Pancreas (tissue), 10 donors: Measurements from ENCODE around the gene C19orf85. TPM values are rescaled to one million over a fixed set of nuclear protein-coding genes. Genes with fewer than 3 reads are reported as not detected.
"Not testable (repeated sequence)": the region's sequence is repeated elsewhere in the genome, so short reads cannot be mapped to it uniquely, and the experiment has no call there.

Experiments used
- ATAC-seq, 4 donors: fragments of 200-7000 bp; cut with Tn5 transposase; one replicate each; pipeline versions ENCODE4 v1.8.0 to v1.9.1; 2020; ENCODE audit warnings: mild to moderate bottlenecking in 4 of 4, moderate library complexity in 4 of 4
- DNase-seq, 6 donors: peaks; one replicate each; pipeline ENCODE4 v3.0.0-alpha.2; 2020
- FAIRE-seq: peaks from 2 replicates; lab custom pipeline; 2012; peaks lifted over from hg19 to GRCh38; lab: Jason Lieb, UNC
- H3K27ac ChIP-seq, 4 donors: fragments of 200-600 bp; sonication (generic); 1 replicate in 3 of 4; 2 replicates in 1 of 4; pipeline versions ENCODE4 v1.5.0 to v1.8.0; 2020
- H3K27me3 ChIP-seq, 4 donors: fragments of 200-600 bp; one replicate each; pipeline ENCODE4 v1.8.0; 2021
- H3K36me3 ChIP-seq, 3 donors: fragments of 200-600 bp; sonication (generic) in 1 of 3; one replicate each; pipeline versions ENCODE4 v1.5.0 to v1.8.0; 2020 to 2021
- H3K4me1 ChIP-seq, 3 donors: fragments of 200-600 bp; one replicate each; pipeline ENCODE4 v1.8.0; 2021
- H3K4me3 ChIP-seq, 4 donors: fragments of 200-600 bp; sonication (generic) in 2 of 4; one replicate each; pipeline versions ENCODE4 v1.5.0 to v1.8.0; 2020 to 2021
- H3K9me3 ChIP-seq, 4 donors: fragments of 200-600 bp; one replicate each; pipeline ENCODE4 v1.8.0; 2021
- WGBS, 2 donors: extraction: QIAGEN DNeasy Blood & Tissue Kit; methylation state at CpG; one replicate each; pipeline ENCODE4 v1.1.7; 2013; 5-methylcytosine and 5-hydroxymethylcytosine counted together
- intact Hi-C, 3 donors: fragments of 100-400 bp; cut with DNase I; formaldehyde crosslinking; loops; one replicate each; pipeline versions ENCODE4 v1.11.1 to v1.14.2; 2022
- polyA plus RNA-seq, 2 donors: library from polyadenylated mRNA; stranded (reverse); fragments of 200-250 nt; gene quantifications; one replicate each; pipeline ENCODE4 v1.2.3, GENCODE V29; 2013
- total RNA-seq, 6 donors: library from RNA; stranded (reverse); fragmentation: NEBNext Ultra II Directional in 4 of 6; extraction: Animal tissue kit (Norgen Biotek cat#: 25700) in 4 of 6; gene quantifications; one replicate each; pipeline versions ENCODE4 v1.2.1 to v1.2.4, GENCODE V29; 2021 to 2023
- TF ChIP-seq, protein P1 (sequence below), 4 donors: fragments of 200-600 bp; sonication (generic) in 3 of 4; IDR thresholded peaks; one replicate each; pipeline versions ENCODE4 v1.5.0 to v1.8.0; 2021; ENCODE audit warnings: antibody characterized with exemption in 4 of 4
- donor health status: healthy with polysubstance abuse.
- donor health status: DM: no; HTN: no; CAD: no; lungs with moderate emphysema.
- donor health status: DM: no; HTN: no; CAD: no.
- donor health status: control.
- donor health status: control.
- donor health status: Bipolar disorder and iron deficiency.
- donor health status: DM: yes; HTN: yes; CAD: no.
- donor health status: DM: no; HTN: no; CAD: no.
- donor health status: DM: no; HTN: no; CAD: no.
- donor health status: DM: yes; HTN: yes; CAD: no.

Gene C19orf85
- total and polyA plus RNA-seq, 8 donors, result not detected

DNA sequence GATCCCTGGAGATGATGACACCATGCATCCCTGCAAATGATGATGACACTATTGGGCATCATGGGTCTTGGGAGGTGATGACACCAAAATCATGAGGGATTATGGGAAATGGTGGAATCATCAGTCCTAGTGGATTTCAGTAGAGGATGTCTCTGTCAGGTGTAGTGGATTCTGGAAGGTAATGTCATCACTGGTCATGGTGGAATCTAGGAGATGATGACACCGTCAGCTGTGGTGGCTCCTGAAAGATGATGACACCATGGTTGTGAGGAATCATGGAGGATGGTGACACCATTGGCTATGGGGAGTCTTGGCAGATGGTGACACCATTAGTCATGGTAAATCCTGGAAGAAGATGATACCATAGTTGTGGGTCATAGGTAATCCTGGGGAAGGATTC lies 33.4 kb downstream of the C19orf85 start:
- Histone ChIP-seq H3K4me1 (no peaks in the 10 kb centered on the region), H3K4me3 (no peak overlapping the region), H3K27ac (no peak overlapping the region), H3K36me3 (no peaks in the 10 kb centered on the region), H3K27me3 (peaks cover 0 to 8% (median 2%) of the 10 kb centered on the region in 4 donors), H3K9me3 (no peaks in the 10 kb centered on the region)
- no peak for FAIRE-seq
- WGBS, 2 donors, result 81 to 100% methylated on average over 1 of the region's 1 CpG
- DNase-seq, result no peak
- TF ChIP-seq, protein P1, sequence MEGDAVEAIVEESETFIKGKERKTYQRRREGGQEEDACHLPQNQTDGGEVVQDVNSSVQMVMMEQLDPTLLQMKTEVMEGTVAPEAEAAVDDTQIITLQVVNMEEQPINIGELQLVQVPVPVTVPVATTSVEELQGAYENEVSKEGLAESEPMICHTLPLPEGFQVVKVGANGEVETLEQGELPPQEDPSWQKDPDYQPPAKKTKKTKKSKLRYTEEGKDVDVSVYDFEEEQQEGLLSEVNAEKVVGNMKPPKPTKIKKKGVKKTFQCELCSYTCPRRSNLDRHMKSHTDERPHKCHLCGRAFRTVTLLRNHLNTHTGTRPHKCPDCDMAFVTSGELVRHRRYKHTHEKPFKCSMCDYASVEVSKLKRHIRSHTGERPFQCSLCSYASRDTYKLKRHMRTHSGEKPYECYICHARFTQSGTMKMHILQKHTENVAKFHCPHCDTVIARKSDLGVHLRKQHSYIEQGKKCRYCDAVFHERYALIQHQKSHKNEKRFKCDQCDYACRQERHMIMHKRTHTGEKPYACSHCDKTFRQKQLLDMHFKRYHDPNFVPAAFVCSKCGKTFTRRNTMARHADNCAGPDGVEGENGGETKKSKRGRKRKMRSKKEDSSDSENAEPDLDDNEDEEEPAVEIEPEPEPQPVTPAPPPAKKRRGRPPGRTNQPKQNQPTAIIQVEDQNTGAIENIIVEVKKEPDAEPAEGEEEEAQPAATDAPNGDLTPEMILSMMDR (IDR thresholded peaks at IDR 0.05), result no peak
- intact Hi-C loops, result no loop called here
- ATAC-seq, result no peak

GRCh38 chr19:55426042-55426441 lies 38.5 kb downstream of the C19orf85 start:
- 27 to 42% methylated on average over 2 of the region's 2 CpGs for WGBS, 2 donors

GRCh38 chr19:55424518-55424917 lies 40.0 kb downstream of the C19orf85 start:
- 58 to 80% methylated on average over 3 of the region's 3 CpGs for WGBS, 2 donors

More at GRCh38 chr19:55426042-55426441, 38.5 kb downstream of the C19orf85 start:
- intact Hi-C loops, result no loop called here
- no peaks in the 10 kb centered on the region for H3K4me1 ChIP-seq
- FAIRE-seq (no peak), ATAC-seq (no peak), DNase-seq (no peak)
- TF ChIP-seq, protein P1 (IDR thresholded peaks at IDR 0.05), result no peak
- no peak overlapping the region for H3K4me3 ChIP-seq
- H3K9me3 ChIP-seq, result no peaks in the 10 kb centered on the region
- no peak overlapping the region for H3K27ac ChIP-seq
- H3K36me3 ChIP-seq, result no peaks in the 10 kb centered on the region
- H3K27me3 ChIP-seq, result no peaks in the 10 kb centered on the region

GRCh38 chr19:55423225-55424005 lies 41.1 kb downstream of the C19orf85 start:
- intact Hi-C loops, result no loop called here
- no peak overlapping the region for H3K4me3 ChIP-seq
- H3K4me1 ChIP-seq, result no peaks in the 10 kb centered on the region
- TF ChIP-seq, protein P1 (IDR thresholded peaks at IDR 0.05), result no peak
- no peaks in the 10 kb centered on the region for H3K36me3 ChIP-seq
- WGBS, 2 donors, result 57 to 62% methylated on average over 13 of the region's 13 CpGs
- no peaks in the 10 kb centered on the region for H3K27me3 ChIP-seq
- ATAC-seq (no peak), DNase-seq (no peak), FAIRE-seq (no peak)
- H3K27ac ChIP-seq, result no peak overlapping the region
- no peaks in the 10 kb centered on the region for H3K9me3 ChIP-seq

More at GRCh38 chr19:55424518-55424917, 40.0 kb downstream of the C19orf85 start:
- FAIRE-seq, result no peak
- Histone ChIP-seq H3K27ac (no peak overlapping the region), H3K4me3 (no peak overlapping the region), H3K9me3 (no peaks in the 10 kb centered on the region), H3K36me3 (no peaks in the 10 kb centered on the region), H3K4me1 (no peaks in the 10 kb centered on the region), H3K27me3 (no peaks in the 10 kb centered on the region)
- no peak for ATAC-seq
- TF ChIP-seq, protein P1 (IDR thresholded peaks at IDR 0.05), result no peak
- DNase-seq, result no peak
- intact Hi-C loops, result no loop called here

- ATAC-seq, H3K27ac ChIP-seq, FAIRE-seq, intact Hi-C loops, H3K27me3 ChIP-seq, H3K4me3 ChIP-seq, DNase-seq, H3K36me3 ChIP-seq, H3K4me1 ChIP-seq, H3K9me3 ChIP-seq: not testable (repeated sequence)
- WGBS, 2 donors, result 55 to 64% methylated on average over 4 of the region's 4 CpGs
These were observed 43.3 kb downstream of the C19orf85 start for GRCh38 chr19:55421281-55421680.
